T47D (cell line): ENCODE data around the gene LZTR1.
"Not testable (repeated sequence)": the region's sequence is repeated elsewhere in the genome, so short reads cannot be mapped to it uniquely, and the experiment has no call there.

Source experiments
- DNase-seq, 2 experiments: peaks; one replicate each; pipeline versions ENCODE4 v3.0.0 to v3.0.0-alpha.2; 2011 to 2012; ENCODE audit warnings: low read depth in 1 of 2, low spot score in 1 of 2
- JUND ChIP-seq: IDR thresholded peaks from 2 replicates; pipeline ENCODE4 v1.6.1; 2012; ENCODE audit warnings: low read depth
- in situ Hi-C: cut with HindIII; loops from 2 replicates; pipeline ENCODE4 v1.10.0; 2016; ENCODE audit warnings: low sequenced_read_pairs, low pct_unique_long_range_greater_than_20kb

Gene LZTR1

GRCh38 chr22:21000207-21000986 lies 18.3 kb downstream of the LZTR1 start:
- DNase-seq = no peak
- in situ Hi-C loops = no loop called here
- no peak for TF ChIP-seq JUND

DNA sequence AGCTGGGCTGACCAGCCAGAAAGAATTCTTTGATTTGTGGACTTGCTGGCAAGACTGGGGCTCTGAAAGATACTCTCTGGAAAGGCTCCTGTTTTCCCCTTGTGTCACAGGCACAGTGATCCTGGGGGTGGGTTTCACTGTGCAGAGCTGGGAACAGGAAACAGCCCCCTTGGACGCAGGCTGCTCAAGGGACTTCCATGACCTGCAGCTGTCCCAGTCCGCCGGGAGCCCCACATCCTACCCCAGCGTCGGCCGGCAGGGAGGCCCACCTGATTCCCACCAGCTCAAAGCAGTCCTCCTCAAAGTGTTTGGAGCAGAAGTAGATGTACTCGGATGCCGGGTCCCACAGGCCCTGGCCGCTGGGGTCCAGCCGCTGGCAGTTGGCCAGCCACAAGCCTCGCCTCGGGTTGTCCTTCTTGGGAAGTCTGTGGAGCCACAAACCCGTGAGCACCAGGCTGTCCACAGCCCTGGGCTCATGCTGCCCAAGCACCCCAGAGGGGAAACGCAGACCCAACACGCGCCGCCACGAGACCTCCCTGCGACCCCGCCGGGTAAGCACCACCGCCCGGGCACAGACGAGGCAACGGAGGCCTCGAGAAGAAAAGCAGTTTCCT lies 19.0 kb downstream of the LZTR1 start:
- in situ Hi-C loops = no loop called here

GRCh38 chr22:21001601-21002325 lies 19.7 kb downstream of the LZTR1 start, which contains the start of gene THAP7:
TSS of gene THAP7 (minus strand) at chr22:21002118. CDS start at chr22:21001911, 207 bp downstream.
- DNase-seq = peak; percentile 81 to 94
- TF ChIP-seq JUND = no peak
- in situ Hi-C loops = no loop called here

More for the DNA sequence above, 19.0 kb downstream of the LZTR1 start:
- no peak for DNase-seq
- TF ChIP-seq JUND = no peak

DNA sequence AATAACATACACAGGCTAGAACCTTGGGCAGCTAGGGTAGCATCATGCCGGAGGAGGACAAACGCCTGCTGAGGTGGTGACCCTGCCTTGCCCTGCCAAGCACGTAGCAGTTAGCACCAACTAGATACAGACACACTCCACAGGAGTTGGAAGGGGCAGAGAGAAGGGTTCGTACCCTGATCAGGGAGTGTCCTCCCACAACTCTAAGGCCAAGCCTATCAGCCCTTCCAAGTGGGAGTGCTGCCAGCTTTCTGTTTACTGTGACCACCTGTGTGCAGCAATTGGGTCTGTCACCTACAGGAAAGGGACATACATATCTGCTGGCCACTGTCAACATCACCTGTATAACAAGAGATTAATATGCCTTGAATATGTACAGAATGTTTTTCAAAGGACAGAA lies 21.7 kb downstream of the LZTR1 start:
- in situ Hi-C loops = no loop called here

GRCh38 chr22:21009208-21009607 lies 27.1 kb downstream of the LZTR1 start:
- in situ Hi-C loops, DNase-seq: not testable (repeated sequence)

More for the DNA sequence above, 21.7 kb downstream of the LZTR1 start:
- no peak for TF ChIP-seq JUND
- no peak for DNase-seq

GRCh38 chr22:21009638-21010425 lies 27.7 kb downstream of the LZTR1 start:
- in situ Hi-C loops = no loop called here
- peak; percentile 82 to 85 for DNase-seq
- no peak for TF ChIP-seq JUND

- DNase-seq = no peak
- in situ Hi-C loops = no loop called here
- no peak for TF ChIP-seq JUND
Measured at GRCh38 chr22:21010426-21011113, 28.5 kb downstream of the LZTR1 start.

DNA sequence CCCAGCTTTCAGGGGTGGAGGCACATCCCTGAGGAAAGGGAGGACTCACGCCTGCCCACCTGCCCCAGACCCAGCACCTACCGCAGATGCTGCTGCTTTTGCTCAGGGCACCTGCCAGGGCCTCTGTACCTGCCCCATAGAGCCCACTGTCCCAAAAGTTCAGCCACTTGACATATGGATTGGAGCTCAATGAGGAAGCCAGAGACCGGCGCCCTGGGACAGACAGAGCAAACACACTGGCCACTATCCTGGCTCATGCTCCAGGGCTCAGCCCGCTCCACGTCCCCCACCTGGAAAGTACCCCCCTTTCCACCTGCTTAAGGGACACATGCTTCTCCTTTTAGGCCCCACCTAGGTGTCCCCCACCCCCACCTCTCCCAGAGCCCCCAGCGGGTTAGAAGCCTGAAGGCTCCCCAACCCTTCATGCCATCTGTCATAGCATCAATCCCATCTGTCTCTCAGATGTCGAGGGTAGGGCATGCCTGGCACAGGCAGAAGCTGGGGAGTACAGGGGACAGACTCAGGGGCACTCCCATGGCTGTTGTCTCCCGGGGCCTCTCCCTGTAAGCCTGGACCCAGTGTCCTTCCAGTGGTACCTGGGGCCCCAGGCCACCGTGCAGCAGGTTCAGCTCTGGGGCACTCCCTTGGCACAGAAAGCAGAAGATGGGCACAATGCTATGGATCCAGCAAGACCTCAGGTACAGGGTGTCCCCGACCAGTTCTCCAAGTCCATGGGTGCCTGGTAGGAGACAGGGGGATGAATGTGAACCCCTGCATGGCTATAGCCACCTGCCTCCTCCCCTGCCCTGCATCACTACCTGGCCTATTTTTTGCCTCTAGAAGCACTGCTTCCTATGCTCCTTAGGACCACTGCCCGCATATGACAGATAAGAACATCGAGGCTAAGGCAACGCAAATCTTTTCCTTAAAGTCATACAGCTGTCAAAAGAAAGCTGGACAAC lies 30.6 kb downstream of the LZTR1 start:
- no peak for TF ChIP-seq JUND
- DNase-seq = no peak
- in situ Hi-C loops = no loop called here

- in situ Hi-C loops = no loop called here
- DNase-seq = no peak
- TF ChIP-seq JUND = no peak
Measured at GRCh38 chr22:21013657-21014201, 31.6 kb downstream of the LZTR1 start.

- DNase-seq = peak; percentile 60 to 61
- in situ Hi-C loops = no loop called here
- no peak for TF ChIP-seq JUND
Measured at GRCh38 chr22:21014202-21014725, 32.2 kb downstream of the LZTR1 start.
